ENCODE measurements around the gene SORCS1. TPM values are rescaled to one million over a fixed set of nuclear protein-coding genes. Genes with fewer than 3 reads are reported as not detected.

The SORCS1 gene
- polyA plus RNA-seq, 6 donors from 2014 or later, result not detected

DNA sequence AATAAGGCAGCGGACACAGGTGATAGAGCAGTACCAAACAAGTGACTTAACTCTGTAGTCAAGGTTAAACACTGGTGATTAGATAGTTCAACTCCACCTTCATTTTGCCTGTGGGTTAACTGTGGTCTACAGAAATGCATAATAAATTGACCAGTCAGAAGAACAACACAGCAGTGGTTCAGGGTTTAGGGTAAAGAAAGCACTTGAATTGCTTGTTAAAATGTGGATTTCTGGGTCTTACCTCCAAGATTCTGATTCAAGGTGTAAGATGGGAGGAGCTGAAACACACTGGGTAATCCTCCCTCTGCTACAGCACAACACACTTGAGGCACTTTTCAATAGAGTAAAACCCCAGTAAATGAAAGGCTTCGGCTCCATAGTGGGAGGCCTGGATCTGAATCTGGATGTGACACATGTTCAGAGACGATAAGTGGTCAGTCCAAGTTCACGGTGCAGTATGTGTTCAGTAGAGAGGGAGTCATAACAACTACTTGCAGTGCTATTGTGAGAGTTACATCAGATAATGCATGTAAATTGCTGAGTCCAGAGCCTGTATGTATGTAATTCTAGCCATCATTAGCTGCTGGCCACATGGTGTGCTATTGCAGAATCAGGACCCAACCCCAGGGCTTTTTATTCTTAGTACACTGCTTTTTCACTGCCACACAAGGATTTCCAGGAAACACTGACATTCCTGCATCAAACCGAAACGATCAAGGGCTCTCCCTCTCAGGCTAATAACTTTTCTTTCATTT is 141.7 kb downstream of the SORCS1 start:
- Mint-ChIP-seq H3K27ac (no peak overlapping the region), H3K36me3 (no peaks in the 10 kb centered on the region), H3K4me3 (no peak overlapping the region), H3K9me3 (peaks cover 0 to 6% (median 0%) of the 10 kb centered on the region in 7 donors), H3K4me1 (no peaks in the 10 kb centered on the region), H3K27me3 (peaks cover 0 to 5% (median 0%) of the 10 kb centered on the region in 3 donors)
- DNase-seq, result no peak
- no peak for ATAC-seq (ENCODE audit: low read depth in 2 of 2)

- DNase-seq (no peak), ATAC-seq (ENCODE audit: low read depth in 2 of 2) (no peak)
- H3K4me3 Mint-ChIP-seq, result no peak overlapping the region
- peaks cover 0 to 5% (median 0%) of the 10 kb centered on the region in 3 donors for H3K27me3 Mint-ChIP-seq
- H3K4me1 Mint-ChIP-seq, result no peaks in the 10 kb centered on the region
- H3K9me3 Mint-ChIP-seq, result peaks cover 0 to 5% (median 2%) of the 10 kb centered on the region in 7 donors
- no peak overlapping the region for H3K27ac Mint-ChIP-seq
- H3K36me3 Mint-ChIP-seq, result no peaks in the 10 kb centered on the region
Observed at GRCh38 chr10:107019154-107019553, 145.4 kb downstream of the SORCS1 start.

DNA sequence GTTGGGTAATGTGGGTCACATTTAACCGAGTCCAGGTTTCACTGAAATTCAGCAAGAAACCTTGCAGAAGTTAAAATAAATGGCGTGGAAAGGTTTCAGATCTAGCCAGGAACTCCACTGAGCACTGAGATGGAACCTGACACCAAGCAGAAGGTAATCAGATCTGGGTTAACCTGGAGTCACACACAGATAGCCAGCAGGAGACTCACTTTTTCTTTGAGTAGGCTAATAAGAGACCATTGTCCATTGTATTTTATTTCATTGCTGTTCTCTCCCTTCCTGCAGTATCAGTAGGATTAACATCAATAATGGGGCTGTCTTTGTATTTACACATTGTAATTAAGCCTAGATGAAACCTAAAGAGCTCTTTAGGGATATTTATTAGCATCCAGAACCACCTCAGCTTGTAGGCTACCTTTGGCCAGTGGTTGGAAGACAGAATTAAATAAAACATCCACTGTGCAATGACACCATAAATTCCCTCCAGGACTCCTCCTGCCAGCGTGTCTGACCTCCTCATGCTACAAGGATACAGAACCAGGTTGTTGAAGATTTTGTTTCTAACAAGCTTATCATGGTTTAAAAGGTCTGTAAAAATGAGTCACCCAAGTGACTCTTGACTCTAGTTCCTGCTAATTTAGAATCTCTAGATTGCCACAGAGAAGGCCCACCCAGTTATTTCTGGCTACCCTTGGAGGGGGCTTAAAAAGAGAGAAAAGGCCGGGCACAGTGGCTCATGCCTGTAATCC is 151.1 kb downstream of the SORCS1 start:
- Mint-ChIP-seq H3K9me3 (peaks cover 0 to 4% (median 2%) of the 10 kb centered on the region in 7 donors), H3K36me3 (no peaks in the 10 kb centered on the region), H3K27me3 (no peaks in the 10 kb centered on the region), H3K4me1 (no peaks in the 10 kb centered on the region), H3K27ac (no peak overlapping the region), H3K4me3 (no peak overlapping the region)
- ATAC-seq (ENCODE audit: low read depth in 2 of 2), result no peak
- DNase-seq, result no peak

GRCh38 chr10:107011992-107012391 is 152.5 kb downstream of the SORCS1 start:
- Mint-ChIP-seq H3K27me3 (no peaks in the 10 kb centered on the region), H3K27ac (no peak overlapping the region), H3K4me1 (no peaks in the 10 kb centered on the region), H3K4me3 (no peak overlapping the region), H3K36me3 (no peaks in the 10 kb centered on the region), H3K9me3 (peaks cover 0 to 4% (median 0%) of the 10 kb centered on the region in 7 donors)
- ATAC-seq (ENCODE audit: low read depth in 2 of 2) (no peak), DNase-seq (no peak)

- Mint-ChIP-seq H3K4me3 (no peak overlapping the region), H3K9me3 (peaks cover 0 to 4% (median 0%) of the 10 kb centered on the region in 7 donors), H3K4me1 (no peaks in the 10 kb centered on the region), H3K36me3 (no peaks in the 10 kb centered on the region), H3K27me3 (no peaks in the 10 kb centered on the region), H3K27ac (no peak overlapping the region)
- DNase-seq (no peak), ATAC-seq (ENCODE audit: low read depth in 2 of 2) (no peak)
Observed at GRCh38 chr10:107011105-107011504, 153.4 kb downstream of the SORCS1 start.

GRCh38 chr10:107010531-107010930 is 154.0 kb downstream of the SORCS1 start:
- no peak overlapping the region for H3K4me3 Mint-ChIP-seq
- H3K27ac Mint-ChIP-seq, result no peak overlapping the region

GRCh38 chr10:107004362-107004761 is 160.1 kb downstream of the SORCS1 start:
- Mint-ChIP-seq H3K4me1 (no peaks in the 10 kb centered on the region), H3K27me3 (no peaks in the 10 kb centered on the region), H3K27ac (no peak overlapping the region), H3K36me3 (no peaks in the 10 kb centered on the region), H3K4me3 (no peak overlapping the region), H3K9me3 (peaks cover 0 to 4% (median 0%) of the 10 kb centered on the region in 7 donors)
- DNase-seq (no peak), ATAC-seq (ENCODE audit: low read depth in 2 of 2) (no peak)

More at GRCh38 chr10:107010531-107010930, 154.0 kb downstream of the SORCS1 start:
- ATAC-seq (ENCODE audit: low read depth in 2 of 2) (no peak), DNase-seq (no peak)
- H3K4me1 Mint-ChIP-seq, result no peaks in the 10 kb centered on the region
- H3K27me3 Mint-ChIP-seq, result no peaks in the 10 kb centered on the region
- peaks cover 0 to 4% (median 0%) of the 10 kb centered on the region in 7 donors for H3K9me3 Mint-ChIP-seq
- H3K36me3 Mint-ChIP-seq, result no peaks in the 10 kb centered on the region

DNA sequence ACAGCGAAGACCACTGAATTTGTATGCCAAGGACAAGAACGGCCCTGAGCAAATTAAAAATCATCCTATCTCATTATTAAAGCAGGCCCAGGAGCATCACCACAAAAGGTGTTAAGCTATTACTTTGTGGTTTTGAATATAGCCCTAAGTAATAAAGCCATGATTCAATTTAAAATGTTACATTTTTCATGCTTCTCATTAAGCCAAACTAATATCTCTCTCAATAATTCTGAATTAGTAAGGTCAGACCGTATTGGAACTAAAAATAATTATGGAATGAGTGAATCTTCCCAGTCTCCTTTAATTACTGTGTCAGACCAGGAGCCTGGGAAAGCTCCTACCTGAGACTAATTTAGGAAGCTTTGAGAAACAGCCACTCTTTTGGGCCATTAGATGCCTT is 162.4 kb downstream of the SORCS1 start:
- no peaks in the 10 kb centered on the region for H3K4me1 Mint-ChIP-seq
- H3K27ac Mint-ChIP-seq, result no peak overlapping the region
- H3K27me3 Mint-ChIP-seq, result no peaks in the 10 kb centered on the region
- ATAC-seq (ENCODE audit: low read depth in 2 of 2), result no peak
- peaks cover 0 to 4% (median 0%) of the 10 kb centered on the region in 7 donors for H3K9me3 Mint-ChIP-seq
- no peak overlapping the region for H3K4me3 Mint-ChIP-seq
- no peak for DNase-seq
- no peaks in the 10 kb centered on the region for H3K36me3 Mint-ChIP-seq

DNA sequence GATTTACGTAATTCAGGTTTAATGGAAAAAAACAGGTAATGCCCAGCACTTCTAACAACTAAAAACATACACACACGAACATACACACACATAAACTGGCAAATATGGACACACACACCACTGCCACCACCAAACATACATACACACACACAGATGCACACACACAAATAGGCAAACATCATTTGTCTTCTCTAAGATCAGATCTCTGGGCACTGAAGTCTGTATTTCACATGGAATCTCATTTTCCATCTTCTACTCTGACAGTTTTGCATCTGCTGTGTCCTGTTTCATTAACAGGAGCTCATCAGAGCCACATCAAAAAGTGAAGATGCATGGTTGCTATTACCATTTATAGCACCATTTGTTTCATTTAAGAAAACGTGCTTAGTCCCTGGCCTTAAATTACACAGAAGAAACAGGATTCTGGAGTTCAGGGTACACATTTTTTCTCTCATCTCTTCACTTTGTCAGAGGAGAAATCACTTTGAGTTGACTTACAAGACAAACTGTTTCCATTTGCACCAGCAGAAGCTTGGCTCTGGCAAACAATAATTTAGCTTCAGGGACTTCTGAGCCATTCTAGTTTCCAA is 165.3 kb downstream of the SORCS1 start:
- Mint-ChIP-seq H3K4me3 (no peak overlapping the region), H3K4me1 (no peaks in the 10 kb centered on the region), H3K36me3 (no peaks in the 10 kb centered on the region), H3K27me3 (no peaks in the 10 kb centered on the region), H3K27ac (no peak overlapping the region), H3K9me3 (peaks cover 0 to 2% (median 0%) of the 10 kb centered on the region in 7 donors)
- DNase-seq (no peak), ATAC-seq (ENCODE audit: low read depth in 2 of 2) (no peak)

- no peak overlapping the region for H3K27ac Mint-ChIP-seq
- H3K36me3 Mint-ChIP-seq, result no peaks in the 10 kb centered on the region
- no peak for ATAC-seq (ENCODE audit: low read depth in 2 of 2)
- no peak overlapping the region for H3K4me3 Mint-ChIP-seq
- H3K9me3 Mint-ChIP-seq, result peaks cover 0 to 2% (median 0%) of the 10 kb centered on the region in 7 donors
- H3K4me1 Mint-ChIP-seq, result no peaks in the 10 kb centered on the region
- H3K27me3 Mint-ChIP-seq, result no peaks in the 10 kb centered on the region
- DNase-seq, result no peak
Observed at GRCh38 chr10:106997721-106998120, 166.8 kb downstream of the SORCS1 start.

DNA sequence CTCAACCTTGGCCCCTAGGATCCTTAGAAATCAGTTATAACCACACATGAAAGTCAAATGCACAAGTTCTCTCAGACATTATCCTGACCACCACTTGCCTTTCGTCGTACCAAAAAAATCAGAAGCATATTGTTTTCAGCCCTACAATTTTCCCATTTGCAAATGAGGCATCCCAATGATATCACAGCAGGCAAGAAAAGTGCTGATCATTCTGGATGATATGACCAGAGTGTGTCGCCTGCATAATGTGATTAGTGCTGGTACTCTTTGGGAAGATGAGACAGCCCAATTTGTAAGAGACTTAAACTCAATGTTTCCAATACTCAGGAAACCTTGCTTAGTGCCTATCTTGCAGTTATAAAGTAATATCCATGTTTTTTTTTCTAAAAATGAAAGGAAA is 168.0 kb downstream of the SORCS1 start:
- Mint-ChIP-seq H3K4me1 (no peaks in the 10 kb centered on the region), H3K4me3 (no peak overlapping the region), H3K27ac (no peak overlapping the region), H3K36me3 (no peaks in the 10 kb centered on the region), H3K27me3 (no peaks in the 10 kb centered on the region), H3K9me3 (peaks cover 0 to 2% (median 0%) of the 10 kb centered on the region in 7 donors)
- DNase-seq (no peak), ATAC-seq (ENCODE audit: low read depth in 2 of 2) (no peak)

DNA sequence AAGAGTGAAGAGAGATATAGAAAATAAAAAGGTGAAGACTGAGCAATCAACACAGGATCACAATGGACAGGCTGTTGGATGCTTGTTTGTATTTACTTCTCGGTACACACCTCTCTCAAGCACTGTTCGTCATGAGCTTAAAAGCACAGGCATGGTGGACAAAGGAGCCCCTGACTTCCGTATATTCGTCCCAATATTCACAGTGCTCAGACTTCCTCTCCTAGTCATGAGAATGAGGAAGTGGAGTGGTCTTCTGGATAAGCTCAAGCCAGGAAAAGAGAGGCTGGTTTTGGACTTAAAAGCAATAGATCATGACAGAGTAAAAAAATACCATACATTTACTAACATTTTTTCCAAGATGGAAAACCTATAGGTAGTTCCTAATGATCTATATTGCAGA is 172.5 kb downstream of the SORCS1 start:
- Mint-ChIP-seq H3K4me1 (no peaks in the 10 kb centered on the region), H3K27ac (no peak overlapping the region), H3K27me3 (peaks cover 0 to 7% (median 0%) of the 10 kb centered on the region in 3 donors), H3K9me3 (peaks cover 0 to 2% (median 0%) of the 10 kb centered on the region in 7 donors), H3K36me3 (no peaks in the 10 kb centered on the region), H3K4me3 (no peak overlapping the region)
- DNase-seq, result no peak
- no peak for ATAC-seq (ENCODE audit: low read depth in 2 of 2)

- Mint-ChIP-seq H3K9me3 (peaks cover 0 to 2% (median 0%) of the 10 kb centered on the region in 7 donors), H3K4me3 (no peak overlapping the region), H3K4me1 (no peaks in the 10 kb centered on the region), H3K27me3 (peaks cover 0 to 7% (median 0%) of the 10 kb centered on the region in 3 donors), H3K27ac (no peak overlapping the region), H3K36me3 (no peaks in the 10 kb centered on the region)
- DNase-seq (no peak), ATAC-seq (ENCODE audit: low read depth in 2 of 2) (no peak)
Observed at GRCh38 chr10:106991091-106991490, 173.4 kb downstream of the SORCS1 start.

Data from naive B cell (primary cell).